ENCODE measurements around the gene ARL15. TPM values are rescaled to one million over a fixed set of nuclear protein-coding genes. Genes with fewer than 3 reads are reported as not detected.

The ARL15 gene
- total and polyA plus RNA-seq, 2 donors (not counting 1 experiment from before 2014, with no cell fraction given): 5.8 to 20.5 TPM

DNA sequence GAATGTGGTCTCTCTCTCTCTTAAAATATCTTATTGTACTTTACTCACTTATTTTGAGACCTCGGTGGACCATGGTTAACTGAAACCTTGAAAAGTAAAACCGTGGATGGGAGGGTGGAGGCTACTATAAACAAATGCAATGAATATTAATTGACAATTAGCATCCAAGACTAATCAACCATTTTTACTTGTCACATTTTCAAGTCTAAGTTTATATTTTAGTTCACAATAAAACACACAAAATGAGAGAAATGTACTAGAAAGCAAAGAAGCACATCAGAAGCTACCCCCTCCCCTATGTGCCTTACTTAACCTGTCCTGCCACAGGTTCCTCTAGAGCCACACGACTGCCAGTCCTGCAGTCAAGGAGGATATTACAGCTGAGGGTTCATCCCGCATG, 4.6 kb downstream of the ARL15 start:
- no peak for ATAC-seq (ENCODE audit: low read depth)
- Histone ChIP-seq H3K36me3 (replicated peaks in 1 of 2; ENCODE audit: control extremely low read depth in 1 of 2, control insufficient read depth in 1 of 2, extremely low read depth in 1 of 2, insufficient read depth in 2 of 2, low read length in 1 of 2) (no peaks in the 10 kb centered on the region), H3K27ac (ENCODE audit: low read length in 2 of 2) (no peak overlapping the region), H3K79me2 (ENCODE audit: control insufficient read depth, insufficient read depth, low read length) (peaks cover 98% of the 10 kb centered on the region), H3K4me1 (ENCODE audit: control insufficient read depth in 2 of 2, insufficient read depth in 2 of 2, low read length in 2 of 2) (peaks cover 8 to 13% of the 10 kb centered on the region in 2 donors), H3K9ac (ENCODE audit: low read length) (no peak overlapping the region), H3K4me2 (replicated peaks; ENCODE audit: low read depth, low read length, poor library complexity, severe bottlenecking) (no peak overlapping the region), H3K9me3 (ENCODE audit: control extremely low read depth in 1 of 3, control insufficient read depth in 2 of 3, insufficient read depth in 1 of 3, low read length in 2 of 3) (no peaks in the 10 kb centered on the region), H3K27me3 (replicated peaks in 1 of 4; ENCODE audit: control extremely low read depth in 1 of 4, control insufficient read depth in 3 of 4, insufficient read depth in 4 of 4, low read length in 3 of 4) (no peaks in the 10 kb centered on the region), H4K20me1 (ENCODE audit: control insufficient read depth, insufficient read depth, low read length, poor library complexity, severe bottlenecking) (peaks cover 28% of the 10 kb centered on the region), H3K4me3 (ENCODE audit: control extremely low read depth in 1 of 5, extremely low read depth in 1 of 5, insufficient read depth in 1 of 5, low read depth in 2 of 5, low read length in 4 of 5) (no peak overlapping the region), H2AFZ (ENCODE audit: insufficient read depth, low read depth, low read length, poor library complexity, severe bottlenecking) (no peak overlapping the region)
- Mint-ChIP-seq H3K27me3 (no peaks in the 10 kb centered on the region), H3K9me3 (ENCODE audit: insufficient read depth) (no peaks in the 10 kb centered on the region), H3K4me1 (peaks cover 24% of the 10 kb centered on the region), H3K4me3 (no peak overlapping the region), H3K27ac (no peak overlapping the region)
- TF ChIP-seq EZH2 (IDR thresholded peaks at IDR 0.05; ENCODE audit: borderline replicate concordance, insufficient read depth, low read depth, low read length, poor library complexity, severe bottlenecking): no peak
- TF ChIP-seq, protein P1, sequence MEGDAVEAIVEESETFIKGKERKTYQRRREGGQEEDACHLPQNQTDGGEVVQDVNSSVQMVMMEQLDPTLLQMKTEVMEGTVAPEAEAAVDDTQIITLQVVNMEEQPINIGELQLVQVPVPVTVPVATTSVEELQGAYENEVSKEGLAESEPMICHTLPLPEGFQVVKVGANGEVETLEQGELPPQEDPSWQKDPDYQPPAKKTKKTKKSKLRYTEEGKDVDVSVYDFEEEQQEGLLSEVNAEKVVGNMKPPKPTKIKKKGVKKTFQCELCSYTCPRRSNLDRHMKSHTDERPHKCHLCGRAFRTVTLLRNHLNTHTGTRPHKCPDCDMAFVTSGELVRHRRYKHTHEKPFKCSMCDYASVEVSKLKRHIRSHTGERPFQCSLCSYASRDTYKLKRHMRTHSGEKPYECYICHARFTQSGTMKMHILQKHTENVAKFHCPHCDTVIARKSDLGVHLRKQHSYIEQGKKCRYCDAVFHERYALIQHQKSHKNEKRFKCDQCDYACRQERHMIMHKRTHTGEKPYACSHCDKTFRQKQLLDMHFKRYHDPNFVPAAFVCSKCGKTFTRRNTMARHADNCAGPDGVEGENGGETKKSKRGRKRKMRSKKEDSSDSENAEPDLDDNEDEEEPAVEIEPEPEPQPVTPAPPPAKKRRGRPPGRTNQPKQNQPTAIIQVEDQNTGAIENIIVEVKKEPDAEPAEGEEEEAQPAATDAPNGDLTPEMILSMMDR (IDR thresholded peaks at IDR 0.05): no peak
- 57% methylated on average over 1 of the region's 4 CpGs for WGBS (ENCODE audit: insufficient coverage)
- ChIA-PET CTCF (interaction anchor here (1.3 kb wide), 1 partner anchor 114 kb away, joined by 5 read pairs; no protein-coding TSS in a partner anchor), POLR2A (interaction anchor here (0.7 kb wide), 1 partner anchor 20 kb away, joined by 3 read pairs; no protein-coding TSS in a partner anchor)
- no peak for DNase-seq
- intact Hi-C loops (cut with micrococcal nuclease): no loop called here

DNA sequence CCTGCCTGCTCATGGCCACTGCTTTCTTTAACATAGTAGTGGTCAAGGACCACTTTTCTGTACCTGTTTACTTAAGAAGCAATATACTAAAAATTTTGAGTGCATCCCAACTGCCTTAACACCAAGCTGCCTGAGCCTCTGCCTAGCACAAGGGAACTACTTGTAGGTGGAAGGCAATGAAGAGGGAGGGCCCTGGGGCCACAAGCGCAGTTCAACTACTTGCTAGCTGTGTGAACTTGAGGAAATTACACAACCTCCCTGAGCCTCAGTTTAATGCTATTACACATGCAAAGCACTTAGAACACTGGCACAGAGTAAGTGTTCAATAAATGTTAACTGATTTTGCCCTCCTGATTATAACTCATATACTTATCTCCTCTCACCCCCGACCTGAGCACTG, 6.3 kb downstream of the ARL15 start:
- Histone ChIP-seq H3K36me3 (replicated peaks in 1 of 2; ENCODE audit: control extremely low read depth in 1 of 2, control insufficient read depth in 1 of 2, extremely low read depth in 1 of 2, insufficient read depth in 2 of 2, low read length in 1 of 2) (no peaks in the 10 kb centered on the region), H2AFZ (ENCODE audit: insufficient read depth, low read depth, low read length, poor library complexity, severe bottlenecking) (no peak overlapping the region), H3K27ac (ENCODE audit: low read length in 2 of 2) (no peak overlapping the region), H3K4me3 (ENCODE audit: control extremely low read depth in 1 of 5, extremely low read depth in 1 of 5, insufficient read depth in 1 of 5, low read depth in 2 of 5, low read length in 4 of 5) (no peak overlapping the region), H3K9ac (ENCODE audit: low read length) (no peak overlapping the region), H3K4me2 (replicated peaks; ENCODE audit: low read depth, low read length, poor library complexity, severe bottlenecking) (no peak overlapping the region), H3K4me1 (ENCODE audit: control insufficient read depth in 2 of 2, insufficient read depth in 2 of 2, low read length in 2 of 2) (peaks cover 2 to 6% of the 10 kb centered on the region in 2 donors), H3K79me2 (ENCODE audit: control insufficient read depth, insufficient read depth, low read length) (peaks cover 96% of the 10 kb centered on the region), H4K20me1 (ENCODE audit: control insufficient read depth, insufficient read depth, low read length, poor library complexity, severe bottlenecking) (peaks cover 38% of the 10 kb centered on the region), H3K9me3 (ENCODE audit: control extremely low read depth in 1 of 3, control insufficient read depth in 2 of 3, insufficient read depth in 1 of 3, low read length in 2 of 3) (no peaks in the 10 kb centered on the region), H3K27me3 (replicated peaks in 1 of 4; ENCODE audit: control extremely low read depth in 1 of 4, control insufficient read depth in 3 of 4, insufficient read depth in 4 of 4, low read length in 3 of 4) (no peaks in the 10 kb centered on the region)
- no peak overlapping the region for H3K4me3 Mint-ChIP-seq
- no peaks in the 10 kb centered on the region for H3K27me3 Mint-ChIP-seq
- no peak overlapping the region for H3K27ac Mint-ChIP-seq
- H3K4me1 Mint-ChIP-seq: peaks cover 17% of the 10 kb centered on the region
- ATAC-seq (ENCODE audit: low read depth): no peak
- DNase-seq: no peak
- intact Hi-C loops (cut with micrococcal nuclease): no loop called here
- WGBS (ENCODE audit: insufficient coverage): 100% methylated on average over 1 of the region's 2 CpGs
- no peaks in the 10 kb centered on the region for H3K9me3 Mint-ChIP-seq (ENCODE audit: insufficient read depth)
- TF ChIP-seq EZH2 (IDR thresholded peaks at IDR 0.05; ENCODE audit: borderline replicate concordance, insufficient read depth, low read depth, low read length, poor library complexity, severe bottlenecking): no peak
- ChIA-PET POLR2A (no interaction called here), CTCF (no interaction called here)

Data from B cell (primary cell).